Heart left ventricle (tissue), 13 donors: ENCODE data around the gene NFX1.

Experiments used
- POLR2A ChIP-seq, 2 donors: fragments of 450-650 bp; IDR thresholded peaks; one replicate each; pipeline ENCODE4 v1.6.1; 2017; ENCODE audit warnings: antibody characterized with exemption in 2 of 2, mild to moderate bottlenecking in 2 of 2, moderate library complexity in 2 of 2
- TF ChIP-seq, protein P1 (sequence below), 12 donors: fragments of 200-600 bp; sonication (generic) in 4 of 12; IDR thresholded peaks; one replicate each; pipeline versions ENCODE4 v1.5.0 to v1.8.0; 2018 to 2022; ENCODE audit warnings: antibody characterized with exemption in 12 of 12, mild to moderate bottlenecking in 5 of 12
- donor health status: ischemic (EF 13 %, LVEDD 7.1; RV severe dilation, severe dysfunction).
- donor health status: DM: no; HTN: yes; CAD: no.
- donor health status: DM: no; HTN: no; CAD: no.
- donor health status: ischemic (EF 25% LVEDD 6.9; RV normal size, moderate dysfunction).
- donor health status: ischemic (EF 25% LVEDD 5.7; RV mildly dilated, moderate dysfunction).
- donor health status: ischemic (EF 35%, LVEDD 5.7; RV mildly dilated, moderate dysfunction).
- donor health status: nonischemic (EF 11% LVEDD 7.7; RV severe dilation, severe dysfunction).
- donor health status: DM: yes; HTN: yes; CAD: no.
- donor health status: PGD.
- donor health status: ischemic (EF 29% LVEDD 5.4; RV normal size, mild dysfunction).
- donor health status: nonischemic (EF 23%, LVEDD 6.1; RV moderate dilation, normal function).

DNA sequence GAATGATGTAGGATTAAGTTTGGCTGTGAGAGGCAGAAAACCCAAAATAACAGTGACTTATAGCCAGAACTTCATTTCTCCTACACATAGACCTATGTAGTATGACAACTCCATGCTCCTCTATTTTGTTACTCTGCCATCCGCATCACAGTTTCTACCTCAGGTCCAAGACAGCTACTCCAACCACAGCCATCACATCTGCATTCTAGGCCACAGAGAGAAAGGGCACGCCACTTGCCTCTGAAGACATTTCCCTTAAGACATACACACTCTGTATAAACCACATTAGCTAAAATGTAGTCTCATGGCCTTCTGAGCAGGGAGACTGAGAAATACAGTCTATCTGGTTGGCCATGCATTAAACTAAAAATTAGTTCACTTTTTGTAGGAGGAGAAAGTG, 40.3 kb upstream of the NFX1 start:
- TF ChIP-seq, protein P1, sequence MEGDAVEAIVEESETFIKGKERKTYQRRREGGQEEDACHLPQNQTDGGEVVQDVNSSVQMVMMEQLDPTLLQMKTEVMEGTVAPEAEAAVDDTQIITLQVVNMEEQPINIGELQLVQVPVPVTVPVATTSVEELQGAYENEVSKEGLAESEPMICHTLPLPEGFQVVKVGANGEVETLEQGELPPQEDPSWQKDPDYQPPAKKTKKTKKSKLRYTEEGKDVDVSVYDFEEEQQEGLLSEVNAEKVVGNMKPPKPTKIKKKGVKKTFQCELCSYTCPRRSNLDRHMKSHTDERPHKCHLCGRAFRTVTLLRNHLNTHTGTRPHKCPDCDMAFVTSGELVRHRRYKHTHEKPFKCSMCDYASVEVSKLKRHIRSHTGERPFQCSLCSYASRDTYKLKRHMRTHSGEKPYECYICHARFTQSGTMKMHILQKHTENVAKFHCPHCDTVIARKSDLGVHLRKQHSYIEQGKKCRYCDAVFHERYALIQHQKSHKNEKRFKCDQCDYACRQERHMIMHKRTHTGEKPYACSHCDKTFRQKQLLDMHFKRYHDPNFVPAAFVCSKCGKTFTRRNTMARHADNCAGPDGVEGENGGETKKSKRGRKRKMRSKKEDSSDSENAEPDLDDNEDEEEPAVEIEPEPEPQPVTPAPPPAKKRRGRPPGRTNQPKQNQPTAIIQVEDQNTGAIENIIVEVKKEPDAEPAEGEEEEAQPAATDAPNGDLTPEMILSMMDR (IDR thresholded peaks at IDR 0.05), result no peak
- TF ChIP-seq POLR2A (IDR thresholded peaks at IDR 0.05), result no peak
